Left cardiac atrium (tissue), 4 donors: ENCODE measurements around the gene PHKB. TPM values are rescaled to one million over a fixed set of nuclear protein-coding genes. Genes with fewer than 3 reads are reported as not detected.
A peak's percentile ranks its signal among the peaks of the same experiment; 100 is the strongest.
"Not testable (repeated sequence)": the region's sequence is repeated elsewhere in the genome, so short reads cannot be mapped to it uniquely, and the experiment has no call there.

Source experiments
- ATAC-seq, 2 donors: fragments of 200-7000 bp; cut with Tn5 transposase; one replicate each; pipeline ENCODE4 v1.9.1; 2020; ENCODE audit warnings: mild to moderate bottlenecking in 2 of 2, moderate library complexity in 2 of 2
- DNase-seq: peaks from one replicate; pipeline ENCODE4 v3.0.0-alpha.2; 2020
- intact Hi-C, 2 donors: fragments of 100-400 bp; cut with DNase I; formaldehyde crosslinking; loops; one replicate each; pipeline versions ENCODE4 v1.14.1 to v1.15.1; 2022 to 2023
- total RNA-seq, 2 donors: library from RNA; stranded (reverse); fragmentation: NEBNext Ultra II Directional; extraction: Animal tissue kit (Norgen Biotek cat#: 25700); gene quantifications; one replicate each; pipeline ENCODE4 v1.2.1, GENCODE V29; 2021
- donor health status: DM: no; HTN: yes; CAD: no.
- donor health status: DM: no; HTN: yes; CAD: no; lungs with severe emphysema.
- donor health status: DM: yes; HTN: yes; CAD: no.
- donor health status: Dilated cardiomyopathy.

Gene PHKB
- total RNA-seq, 2 donors from 2014 or later, result 47.7 to 53.5 TPM

DNA sequence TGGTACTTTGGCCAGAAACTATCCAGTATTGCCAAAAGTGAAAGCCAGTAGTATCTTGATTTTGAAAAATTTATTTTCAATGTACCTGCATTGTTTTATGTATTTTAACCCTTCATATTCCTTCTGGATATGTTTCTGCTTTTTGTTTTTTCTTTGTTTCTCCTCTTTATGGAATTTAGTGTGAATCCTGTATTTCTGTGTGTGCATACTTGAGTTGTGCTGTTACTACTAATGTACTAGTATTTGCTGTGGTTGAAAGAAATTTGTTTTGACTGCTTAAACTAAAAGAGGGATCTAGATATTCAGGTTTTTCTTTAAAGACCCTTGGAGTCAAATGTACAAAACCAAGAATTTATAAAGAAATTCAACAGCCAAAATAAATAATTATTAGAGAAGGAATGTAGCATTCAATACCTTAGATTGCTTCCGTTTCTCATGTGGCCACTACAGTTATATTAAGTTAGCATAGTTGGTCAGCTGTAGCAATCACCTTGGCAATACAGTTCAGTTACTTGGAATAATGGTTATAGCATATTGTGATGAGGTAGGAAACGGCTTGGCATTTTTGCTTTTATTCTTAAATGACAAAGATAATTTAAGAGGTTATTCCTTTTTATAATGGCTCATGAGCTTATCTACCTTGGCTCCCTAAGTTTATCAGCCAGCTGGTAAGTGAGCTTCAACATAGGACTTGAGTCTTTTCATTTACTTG is 4.9 kb downstream of the PHKB start:
- intact Hi-C loops, result loop anchor here in 1 of 2 donors (10.0 kb wide), 1 partner anchor 59 kb away; no protein-coding TSS in a partner anchor
- no peak for ATAC-seq
- no peak for DNase-seq

DNA sequence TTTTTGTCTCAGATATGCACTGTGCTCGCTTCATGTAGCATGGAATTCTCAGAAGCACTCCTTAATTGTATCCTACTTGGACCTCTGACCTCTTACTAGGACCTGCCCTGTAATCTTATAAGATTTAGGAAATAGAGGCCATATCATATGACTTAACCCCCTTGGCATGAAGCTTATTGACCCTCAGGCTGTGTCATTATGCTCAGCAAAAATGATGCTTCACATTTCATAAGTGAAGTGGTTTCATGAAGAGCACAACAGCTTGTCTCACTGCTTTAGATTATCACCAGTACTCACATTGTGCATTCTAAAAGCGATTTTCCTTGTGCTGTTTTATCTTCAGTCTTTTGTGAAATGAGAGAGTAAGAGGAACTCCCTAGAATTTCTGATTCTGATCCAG is 6.4 kb downstream of the PHKB start:
- ATAC-seq (no peak), DNase-seq (no peak)
- intact Hi-C loops, result loop anchor here in 1 of 2 donors (10.0 kb wide), 1 partner anchor 57 kb away; no protein-coding TSS in a partner anchor

DNA sequence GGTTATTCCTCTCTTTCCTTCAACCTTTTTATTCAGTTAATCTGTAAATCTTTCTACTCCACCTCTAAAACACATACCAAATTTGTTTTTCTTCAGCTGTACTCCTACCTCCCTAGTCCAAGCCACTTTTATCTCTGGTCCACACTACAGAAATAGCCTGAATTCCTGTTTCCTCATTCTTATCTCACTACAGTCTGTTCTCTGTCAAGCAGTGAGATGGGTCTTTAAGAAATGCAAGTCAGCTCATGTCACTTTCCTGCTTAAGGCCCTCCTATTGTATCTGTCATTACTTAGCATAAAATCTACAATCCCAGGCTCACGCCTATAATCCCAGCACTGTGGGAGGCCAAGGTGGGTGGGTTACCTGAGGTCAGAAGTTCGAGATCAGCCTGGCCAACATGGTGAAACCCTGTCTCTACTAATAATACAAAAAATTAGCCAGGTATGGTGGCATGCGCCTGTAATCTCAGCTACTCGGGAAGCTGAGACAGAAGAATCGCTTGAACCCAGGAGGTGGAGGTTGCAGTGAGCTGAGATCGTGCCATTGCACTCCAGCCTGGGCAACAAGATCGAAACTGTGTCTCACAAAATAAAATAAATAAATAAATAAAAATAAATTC is 7.0 kb downstream of the PHKB start:
- intact Hi-C loops, result loop anchor here in 1 of 2 donors (10.0 kb wide), 1 partner anchor 57 kb away; no protein-coding TSS in a partner anchor
- DNase-seq, result not testable (repeated sequence)
- ATAC-seq, result peak in 1 of 2 donors; percentile 72

DNA sequence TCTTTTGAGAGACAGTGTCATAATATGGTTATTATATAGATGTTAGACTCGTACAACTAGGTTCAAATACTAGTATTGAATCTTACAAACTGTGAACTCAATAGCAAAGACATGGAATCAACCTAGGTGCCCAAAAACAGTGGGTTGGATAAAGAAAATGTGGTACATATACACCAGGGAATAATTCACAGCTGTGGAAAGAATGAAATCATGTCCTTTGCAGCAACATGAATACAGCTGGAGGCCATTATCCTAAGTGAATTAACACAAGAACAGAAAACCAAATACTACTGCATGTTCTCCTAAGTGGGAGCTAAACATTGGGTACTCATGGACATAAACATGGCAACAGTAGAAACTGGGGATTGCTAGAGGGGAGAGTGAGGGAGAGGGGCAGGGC is 8.1 kb downstream of the PHKB start:
- DNase-seq (no peak), ATAC-seq (no peak)
- intact Hi-C loops, result loop anchor here in 1 of 2 donors (10.0 kb wide), 1 partner anchor 56 kb away; no protein-coding TSS in a partner anchor

DNA sequence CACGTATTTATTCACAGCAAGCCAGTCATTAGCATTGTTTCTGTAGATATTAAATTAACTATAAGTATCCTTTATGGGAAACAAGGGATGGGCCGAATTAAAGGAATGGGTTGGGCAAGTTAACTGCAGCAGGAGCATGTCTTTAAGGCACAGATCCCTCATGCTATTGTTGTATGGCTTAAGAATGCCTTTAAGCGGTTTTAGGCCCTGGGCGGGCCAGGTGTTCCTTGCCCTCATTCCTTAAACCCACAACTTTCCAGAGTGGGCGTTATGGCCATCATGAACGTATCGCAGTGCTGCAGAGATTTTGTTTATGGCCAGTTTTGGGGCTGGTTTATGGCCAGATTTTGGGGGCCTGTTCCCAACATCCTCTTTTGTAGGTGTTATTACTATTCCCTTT is 9.1 kb downstream of the PHKB start:
- intact Hi-C loops, result no loop called here
- no peak for ATAC-seq
- no peak for DNase-seq

DNA sequence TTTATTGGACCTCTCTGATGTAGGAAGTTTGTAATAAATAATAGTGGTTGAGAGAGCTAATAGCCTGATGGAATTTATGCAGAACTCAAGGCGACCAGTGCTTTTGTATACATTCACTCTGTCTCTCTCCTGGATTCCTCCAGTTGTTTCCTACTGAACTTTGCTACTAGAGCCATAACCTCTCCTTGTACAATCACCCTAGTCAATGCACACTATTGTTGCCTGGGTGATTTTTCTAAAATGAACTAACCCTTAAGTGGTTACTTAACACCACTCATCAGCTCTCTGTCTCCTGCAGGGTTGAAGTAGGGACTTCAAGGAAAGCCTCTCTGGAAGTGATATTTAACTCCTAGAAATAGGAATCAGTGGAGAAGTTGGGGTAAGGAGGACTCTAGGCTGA is 9.7 kb downstream of the PHKB start:
- intact Hi-C loops, result no loop called here
- no peak for DNase-seq
- ATAC-seq, result no peak

DNA sequence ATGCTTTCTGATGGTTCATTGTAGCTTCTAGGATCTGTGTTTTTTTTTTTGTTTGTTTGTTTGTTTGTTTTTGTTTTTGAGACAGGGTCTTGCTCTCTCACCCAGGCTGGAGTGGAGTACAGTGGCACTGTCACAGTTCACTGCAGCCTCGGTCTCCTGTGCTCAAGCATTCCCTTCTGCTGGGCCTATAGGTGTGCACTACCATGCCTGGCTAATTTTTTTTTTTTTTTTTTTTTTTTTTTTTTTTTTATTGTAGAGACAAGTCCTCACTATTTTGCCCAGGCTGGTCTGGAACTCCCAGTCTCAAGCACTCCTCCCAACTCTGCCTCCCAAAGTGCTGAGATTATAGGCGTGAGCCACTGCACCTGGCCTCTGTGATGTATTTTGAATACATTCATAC is 11.9 kb downstream of the PHKB start:
- ATAC-seq, intact Hi-C loops, DNase-seq: not testable (repeated sequence)

DNA sequence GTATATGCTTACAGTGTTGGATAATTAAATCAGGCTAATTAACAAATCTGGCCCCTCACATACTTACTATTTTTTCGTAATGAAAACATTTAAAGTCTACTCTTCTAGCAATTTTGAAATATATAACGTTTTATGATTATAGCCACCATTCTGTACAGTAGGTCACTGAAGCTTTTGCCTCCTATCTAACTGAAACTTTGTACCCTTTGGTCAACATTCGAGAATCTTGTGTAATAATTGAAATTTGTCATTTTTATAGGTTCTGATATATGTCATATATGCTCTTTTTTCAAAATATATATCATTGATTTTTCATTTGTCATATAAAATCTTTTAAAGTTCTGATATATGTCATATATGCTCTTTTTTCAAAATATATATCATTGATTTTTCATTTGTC is 12.7 kb downstream of the PHKB start:
- no peak for DNase-seq
- intact Hi-C loops, result no loop called here
- ATAC-seq, result no peak

DNA sequence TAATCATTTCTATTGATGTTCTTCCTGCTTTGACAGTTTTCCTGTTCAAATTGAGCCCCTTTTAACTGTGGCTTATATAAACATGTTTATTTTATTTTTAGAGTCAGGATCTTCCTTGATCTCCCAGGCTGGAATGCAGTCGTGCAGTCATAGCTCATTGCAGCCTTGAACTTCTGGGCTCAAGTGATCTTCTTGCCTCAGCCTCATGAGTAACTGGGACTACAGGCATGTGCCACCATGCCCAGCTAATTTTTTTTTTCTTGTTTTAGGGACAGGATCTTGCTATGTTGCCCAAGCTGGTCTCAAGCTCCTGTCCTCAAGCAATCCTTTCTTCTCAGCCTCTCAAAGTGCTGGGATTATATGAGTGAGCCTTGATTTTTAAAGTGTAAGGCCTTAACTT is 14.7 kb downstream of the PHKB start:
- intact Hi-C loops, result no loop called here
- ATAC-seq (no peak), DNase-seq (no peak)

DNA sequence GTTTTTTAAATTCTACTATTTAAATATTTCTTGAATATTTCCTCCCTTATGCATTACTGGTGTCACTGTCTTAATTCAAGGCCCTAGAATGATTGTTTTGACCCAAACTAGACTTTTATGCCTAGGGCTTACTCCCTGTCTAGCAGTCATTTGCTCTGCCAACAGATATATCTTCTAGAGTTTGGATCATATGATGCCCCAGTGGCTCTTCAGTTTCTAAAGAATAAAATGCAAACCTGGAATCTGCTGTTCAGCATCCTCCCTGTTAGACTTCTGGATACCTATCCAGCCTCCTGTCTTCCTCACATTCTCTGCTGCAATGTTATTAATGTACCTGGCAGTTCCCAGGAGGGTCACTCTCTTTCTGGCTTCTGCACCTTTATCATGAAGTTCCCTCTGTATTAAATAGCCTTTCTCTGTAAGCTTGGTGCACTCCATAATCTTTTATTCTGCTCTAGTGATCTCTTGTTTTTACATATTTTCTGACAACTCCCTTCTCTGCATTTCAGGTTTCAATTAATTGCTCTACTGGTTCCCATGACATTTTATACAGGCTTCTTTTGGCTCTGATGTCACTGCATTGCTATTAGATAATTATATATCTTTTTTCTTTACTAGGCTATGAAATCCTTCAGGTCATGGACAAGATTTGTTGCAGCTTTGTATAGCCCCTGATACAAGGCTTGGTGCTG is 15.7 kb downstream of the PHKB start:
- ATAC-seq (no peak), DNase-seq (no peak)
- intact Hi-C loops, result no loop called here

DNA sequence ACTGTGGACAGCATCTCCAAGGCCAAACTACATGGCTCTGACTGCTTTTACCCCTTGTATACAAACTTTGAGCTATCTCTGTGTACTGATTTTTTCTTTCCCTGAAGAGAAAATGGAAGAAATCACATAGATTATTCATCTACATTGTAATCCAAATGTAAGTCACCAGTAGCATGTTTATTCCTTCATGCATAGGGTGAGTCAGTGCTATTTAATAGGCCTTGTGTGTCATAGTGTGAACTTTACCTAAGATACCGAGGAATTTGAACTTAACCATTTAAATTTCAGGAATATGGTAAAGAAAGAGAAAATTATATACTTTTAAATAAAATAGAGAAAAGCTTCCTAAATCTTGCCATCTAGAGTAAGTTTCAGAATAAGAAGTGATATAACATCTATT is 16.5 kb downstream of the PHKB start:
- intact Hi-C loops, result no loop called here
- no peak for ATAC-seq
- no peak for DNase-seq

DNA sequence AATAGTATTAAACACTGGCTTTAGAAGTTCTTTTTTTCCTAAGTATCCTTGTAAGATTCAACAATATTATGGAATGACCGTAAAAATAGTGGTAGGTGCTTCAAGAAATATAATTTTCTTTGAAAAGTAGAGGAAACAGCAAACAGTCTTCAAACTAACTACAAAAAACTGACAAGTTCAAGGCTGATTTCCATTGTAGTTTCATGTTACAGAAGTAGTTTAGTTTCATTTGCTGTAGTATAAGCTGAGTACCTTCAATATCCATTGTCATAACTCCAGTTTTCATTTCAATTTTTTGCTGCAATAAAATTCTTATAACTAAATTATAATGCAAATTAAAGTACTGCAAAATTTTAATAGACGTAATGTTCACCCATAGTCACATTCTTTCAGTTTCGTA is 19.3 kb downstream of the PHKB start:
- intact Hi-C loops, result no loop called here
- no peak for ATAC-seq

DNA sequence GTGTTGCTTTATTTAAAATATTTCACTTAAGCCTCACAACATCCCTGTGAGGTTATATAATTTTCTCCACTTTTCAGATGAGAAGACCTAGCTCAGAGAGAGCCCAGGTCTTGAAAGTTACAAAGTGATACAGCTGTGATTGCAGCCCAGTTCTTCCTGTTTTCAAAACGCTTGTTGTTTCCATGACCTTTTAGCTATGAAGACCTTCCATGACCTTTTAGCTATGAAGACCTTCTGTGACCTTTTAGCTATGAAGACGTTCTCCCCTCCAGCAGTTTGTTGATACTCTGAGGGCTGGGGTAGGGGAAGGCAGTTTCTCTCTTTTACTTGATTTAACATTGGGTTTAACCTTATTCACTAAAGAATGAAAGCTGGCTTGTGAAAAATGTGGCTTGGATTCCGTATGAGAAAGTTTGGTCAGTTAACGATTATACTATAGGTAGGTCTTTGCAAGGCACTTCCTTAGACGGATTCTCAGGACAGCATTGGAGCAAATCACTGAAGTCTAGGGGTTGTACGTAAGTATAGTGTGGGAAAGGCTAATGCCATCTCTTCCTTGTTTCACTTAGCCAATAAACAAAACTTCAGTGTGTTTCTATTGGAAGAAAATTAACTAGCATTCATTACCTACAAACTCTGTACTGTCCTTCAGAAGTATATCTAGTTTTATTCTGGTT is 20.7 kb downstream of the PHKB start:
- ATAC-seq (no peak), DNase-seq (no peak)
- intact Hi-C loops, result no loop called here

More for the DNA sequence above, 19.3 kb downstream of the PHKB start:
- DNase-seq, result no peak

DNA sequence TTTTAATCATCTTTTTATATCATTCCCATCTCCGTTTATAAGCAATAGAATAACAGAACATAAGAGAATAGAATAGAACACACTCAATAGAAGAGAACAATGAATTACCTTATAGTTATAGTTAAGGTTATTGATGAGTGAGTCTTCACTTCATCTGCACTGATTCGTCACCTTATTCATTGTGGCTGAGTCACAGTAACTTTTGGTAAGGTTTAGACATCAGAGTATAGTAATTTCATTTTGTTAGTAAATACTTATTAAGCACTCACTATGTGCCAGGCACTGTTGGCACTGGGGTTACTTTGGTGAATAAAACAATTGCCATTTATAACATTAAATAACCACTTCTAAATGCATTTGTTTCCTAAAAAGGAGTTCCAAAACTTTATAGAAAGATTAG is 22.5 kb downstream of the PHKB start:
- intact Hi-C loops, result no loop called here
- no peak for ATAC-seq
- DNase-seq, result no peak

DNA sequence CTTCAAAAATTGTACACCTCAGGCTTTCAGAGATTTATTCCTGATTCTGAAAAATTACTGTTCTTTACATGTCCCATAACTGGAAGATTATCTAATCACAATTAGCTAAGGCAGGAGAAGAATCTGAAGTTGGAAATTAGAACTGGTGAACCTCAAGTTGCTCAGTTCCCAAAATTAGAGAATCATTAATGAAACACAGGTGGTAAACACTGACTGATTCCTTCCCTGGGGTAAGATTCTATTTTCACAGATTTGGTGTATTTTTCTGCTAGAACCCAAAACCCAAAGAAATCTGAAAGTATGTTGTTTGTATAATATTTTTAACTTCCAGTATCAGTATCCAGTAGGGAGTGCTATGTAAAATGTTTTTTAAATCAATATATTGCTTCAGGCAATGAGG is 25.7 kb downstream of the PHKB start:
- ATAC-seq, result no peak
- intact Hi-C loops, result no loop called here
- no peak for DNase-seq

DNA sequence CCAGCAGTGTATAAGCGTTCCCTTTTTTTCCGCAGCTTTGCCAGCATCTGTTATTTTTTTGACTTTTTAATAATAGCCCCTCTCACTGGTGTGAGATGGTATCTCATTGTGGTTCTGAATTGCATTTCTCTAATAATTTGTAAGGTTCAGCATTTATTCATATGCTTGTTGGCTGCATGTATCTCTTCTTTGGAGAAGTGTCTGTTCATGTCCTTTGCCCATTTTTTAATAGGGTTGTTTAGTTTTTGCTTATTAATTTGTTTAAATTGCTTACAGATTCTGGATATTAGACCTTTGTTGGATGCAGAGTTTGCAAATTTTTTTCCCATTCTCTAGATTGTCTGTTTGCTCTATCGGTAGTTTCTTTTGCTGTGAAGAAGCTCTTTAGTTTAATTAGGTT is 26.9 kb downstream of the PHKB start:
- intact Hi-C loops, result no loop called here
- ATAC-seq (no peak), DNase-seq (no peak)

DNA sequence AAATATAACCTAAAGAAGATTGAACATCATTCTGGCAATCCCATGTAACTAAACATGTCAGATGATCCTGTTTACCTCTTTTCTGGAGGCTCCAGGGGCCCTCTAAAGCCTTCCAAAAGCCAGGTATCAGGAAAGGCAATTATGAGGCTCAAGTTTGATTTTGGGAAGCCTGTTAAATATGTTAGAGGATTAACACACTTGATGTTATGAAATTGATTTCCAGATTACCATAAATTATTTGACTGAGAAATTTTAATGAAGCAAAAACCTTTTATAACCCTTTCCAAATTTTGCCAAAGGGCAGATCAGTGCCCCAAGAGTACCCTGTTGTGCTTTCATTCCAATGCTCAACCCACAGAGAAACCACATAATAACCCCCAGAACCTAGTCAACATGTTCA is 29.3 kb downstream of the PHKB start:
- intact Hi-C loops, result no loop called here
- DNase-seq, result no peak
- ATAC-seq, result no peak

DNA sequence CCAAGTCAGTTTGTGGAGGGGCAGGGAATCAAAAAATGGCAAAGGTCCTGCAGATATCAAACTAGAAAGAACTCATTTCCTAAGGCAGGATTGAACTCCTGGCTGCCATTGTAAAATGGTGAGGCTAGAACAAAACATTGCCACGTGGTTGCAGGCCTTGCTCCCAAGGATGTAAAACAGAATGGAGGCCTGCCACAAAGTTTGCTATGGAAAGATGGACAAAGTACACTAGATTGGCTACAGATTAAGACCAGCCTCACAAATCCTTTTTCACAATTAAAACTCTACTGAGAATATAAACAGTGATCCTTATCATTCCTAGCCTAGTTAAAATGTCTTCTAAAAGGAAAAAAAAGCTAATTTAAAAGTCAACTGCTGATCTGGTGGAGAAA is 30.9 kb downstream of the PHKB start:
- no peak for ATAC-seq
- intact Hi-C loops, result no loop called here
- no peak for DNase-seq

DNA sequence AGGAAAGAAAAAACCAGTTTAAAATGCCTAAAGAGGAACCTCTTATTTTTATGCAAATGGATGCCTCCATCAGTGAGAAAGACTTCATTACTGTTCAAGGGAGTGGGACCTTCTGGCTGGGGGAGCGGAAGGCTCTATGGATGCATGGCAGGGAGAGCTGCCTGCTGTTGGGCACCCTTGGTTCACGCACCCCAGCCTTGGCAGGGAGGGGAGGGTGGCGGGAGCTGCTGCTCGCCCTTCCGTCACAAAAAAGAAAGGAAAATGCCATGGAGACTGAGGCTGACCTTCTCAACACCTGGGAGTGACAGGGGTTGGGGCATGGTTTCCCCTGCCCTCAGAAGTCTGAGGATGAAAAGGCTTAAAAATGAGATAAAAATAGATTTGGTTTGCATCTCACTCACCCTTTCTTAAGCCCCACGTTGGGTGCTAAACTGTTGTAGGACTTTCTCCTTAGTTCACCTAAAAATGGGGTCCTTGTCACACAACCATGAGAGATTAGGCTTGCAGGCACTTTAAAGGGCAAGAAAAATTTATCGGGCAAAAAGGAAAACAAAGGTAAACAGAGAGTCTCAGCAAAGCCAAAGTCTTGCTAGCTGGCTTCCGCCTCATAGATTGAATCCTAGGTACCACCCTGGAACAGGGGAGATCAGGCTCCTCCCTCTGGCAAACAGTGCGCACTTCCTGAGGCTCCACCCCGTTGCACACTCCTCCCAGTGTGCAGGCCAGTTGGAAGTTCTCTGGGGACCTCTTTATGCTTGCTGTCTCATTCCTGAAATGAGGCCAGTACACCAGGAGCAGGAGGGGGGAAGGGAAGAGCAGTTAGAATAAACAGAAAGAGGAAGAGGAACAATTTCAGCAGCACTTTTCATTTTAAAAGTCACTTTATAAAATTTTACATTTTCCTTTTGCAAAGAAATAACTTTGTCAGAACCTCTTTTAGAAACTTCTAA is 31.6 kb downstream of the PHKB start:
- intact Hi-C loops, result no loop called here
- ATAC-seq (peak; percentile 99 to 100), DNase-seq (peak; percentile 85)
